HG03460 (cell line): ENCODE measurements around the gene OR51B5.
"Not testable (repeated sequence)": the region's sequence is repeated elsewhere in the genome, so short reads cannot be mapped to it uniquely, and the experiment has no call there.

Source experiments
- ATAC-seq: cut with Tn5 transposase; IDR thresholded peaks from one replicate; pipeline ENCODE4 v1.9.1; 2021; ENCODE audit not compliant: unreplicated experiment

Gene OR51B5, protein sequence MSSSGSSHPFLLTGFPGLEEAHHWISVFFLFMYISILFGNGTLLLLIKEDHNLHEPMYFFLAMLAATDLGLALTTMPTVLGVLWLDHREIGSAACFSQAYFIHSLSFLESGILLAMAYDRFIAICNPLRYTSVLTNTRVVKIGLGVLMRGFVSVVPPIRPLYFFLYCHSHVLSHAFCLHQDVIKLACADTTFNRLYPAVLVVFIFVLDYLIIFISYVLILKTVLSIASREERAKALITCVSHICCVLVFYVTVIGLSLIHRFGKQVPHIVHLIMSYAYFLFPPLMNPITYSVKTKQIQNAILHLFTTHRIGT

GRCh38 chr11:5343474-5344335, at the start of gene OR51B5:
Gene OR51B5, minus strand, starts transcription at chr11:5343524. Its CDS starts 0 bp downstream, at chr11:5343524.
- no peak for ATAC-seq

- no peak for ATAC-seq
Observed at GRCh38 chr11:5390210-5390609, 46.9 kb upstream of the OR51B5 start.

- no peak for ATAC-seq
Observed at GRCh38 chr11:5384335-5384734, 41.0 kb upstream of the OR51B5 start.

DNA sequence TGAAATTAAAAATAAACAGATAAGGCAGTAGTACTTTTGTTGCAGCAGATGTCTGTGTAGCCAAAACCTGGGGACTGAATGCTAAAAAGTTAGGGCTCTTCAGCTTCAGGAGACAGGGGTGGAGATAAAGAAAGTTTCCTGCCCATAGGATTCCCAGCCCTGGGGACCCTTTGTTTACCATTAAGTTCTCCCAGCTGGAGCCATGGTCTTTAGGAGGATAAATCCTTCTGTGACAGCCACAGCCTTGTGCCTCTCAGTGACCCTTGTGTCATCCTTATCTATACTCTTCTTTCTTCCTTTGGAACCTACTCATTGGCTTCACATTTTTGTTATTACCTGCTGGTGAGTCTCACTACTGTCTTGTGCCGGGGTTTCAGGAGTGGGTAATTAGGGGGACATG, 40.3 kb upstream of the OR51B5 start, which contains the start of gene OR51M1:
TSS of gene OR51M1 (plus strand) at position 237 of the 400 bp plus-strand sequence. CDS start 5,587 bp downstream, outside the sequence.
- no peak for ATAC-seq

GRCh38 chr11:5380740-5381342, 37.5 kb upstream of the OR51B5 start:
- peak; percentile 92 for ATAC-seq

GRCh38 chr11:5369789-5370188, 26.5 kb upstream of the OR51B5 start:
- ATAC-seq: peak; percentile 58

DNA sequence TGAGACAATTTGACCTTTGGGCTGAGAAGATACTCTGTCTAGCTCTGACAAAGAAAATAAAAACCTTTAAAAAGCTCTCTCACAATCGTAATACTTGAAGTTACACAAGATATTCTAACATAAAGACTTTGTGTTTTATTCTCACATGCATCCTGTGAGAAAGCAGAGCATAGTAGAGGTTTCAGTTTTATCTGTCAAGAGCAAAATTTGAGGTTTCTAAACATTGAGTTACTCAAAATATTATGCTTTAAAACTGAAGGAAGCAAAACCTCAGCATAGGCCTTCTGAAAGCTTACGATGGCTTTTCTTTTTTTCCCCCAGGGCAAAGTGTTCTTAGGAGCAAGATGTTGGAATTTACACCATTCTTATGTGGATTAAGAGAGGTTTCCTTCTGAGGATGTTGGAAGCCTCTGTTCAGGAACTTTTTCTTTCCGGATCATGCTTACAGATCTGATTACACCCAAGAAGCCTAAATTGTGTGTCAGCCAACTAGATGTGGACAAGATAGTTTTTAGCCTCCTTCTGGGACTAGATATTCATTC, 25.2 kb upstream of the OR51B5 start:
- ATAC-seq: peak; percentile 41

- ATAC-seq: no peak
Observed at GRCh38 chr11:5367448-5368074, 24.2 kb upstream of the OR51B5 start.

DNA sequence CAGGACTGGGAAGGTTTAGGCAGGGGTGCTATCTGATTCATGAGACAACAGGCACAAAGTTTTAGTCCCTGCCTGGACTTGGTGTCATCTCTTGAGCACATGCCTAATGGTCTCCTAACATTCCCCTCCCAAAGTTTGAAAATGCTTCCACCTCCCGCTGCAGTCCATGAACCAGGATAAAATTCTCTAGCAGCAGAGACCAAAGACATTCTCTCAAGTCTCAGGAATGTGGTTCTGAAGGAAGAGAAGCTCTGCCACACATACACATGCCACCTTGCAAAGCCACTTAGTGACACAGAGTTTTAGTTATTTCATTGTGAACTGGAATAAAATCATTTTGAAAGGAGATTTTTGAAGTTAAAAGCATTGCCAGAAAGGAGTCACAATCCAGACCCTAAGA, 23.5 kb upstream of the OR51B5 start:
- no peak for ATAC-seq

DNA sequence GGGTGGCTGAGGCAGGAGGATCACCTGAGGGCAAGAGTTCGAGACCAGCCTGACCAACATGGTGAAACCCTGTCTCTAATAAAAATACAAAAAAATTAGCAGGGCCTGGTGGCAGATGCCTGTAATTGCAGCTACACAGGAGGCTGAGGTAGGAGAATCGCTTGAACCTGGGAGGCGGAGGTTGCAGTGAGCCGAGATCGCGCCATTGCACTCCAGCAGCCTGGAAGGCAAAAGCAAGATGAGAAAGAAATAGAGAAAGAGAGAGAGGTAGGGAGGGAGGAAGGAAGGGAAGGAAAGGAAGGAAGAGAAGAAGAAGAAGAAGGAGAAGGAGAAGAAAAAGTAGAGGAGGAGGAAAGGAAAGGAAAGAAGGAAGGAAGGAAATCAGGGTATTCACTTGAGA, 23.0 kb upstream of the OR51B5 start:
- not testable (repeated sequence) for ATAC-seq

- ATAC-seq: no peak
Observed at GRCh38 chr11:5364214-5364613, 20.9 kb upstream of the OR51B5 start.

GRCh38 chr11:5363679-5364078, 20.4 kb upstream of the OR51B5 start:
- ATAC-seq: no peak

DNA sequence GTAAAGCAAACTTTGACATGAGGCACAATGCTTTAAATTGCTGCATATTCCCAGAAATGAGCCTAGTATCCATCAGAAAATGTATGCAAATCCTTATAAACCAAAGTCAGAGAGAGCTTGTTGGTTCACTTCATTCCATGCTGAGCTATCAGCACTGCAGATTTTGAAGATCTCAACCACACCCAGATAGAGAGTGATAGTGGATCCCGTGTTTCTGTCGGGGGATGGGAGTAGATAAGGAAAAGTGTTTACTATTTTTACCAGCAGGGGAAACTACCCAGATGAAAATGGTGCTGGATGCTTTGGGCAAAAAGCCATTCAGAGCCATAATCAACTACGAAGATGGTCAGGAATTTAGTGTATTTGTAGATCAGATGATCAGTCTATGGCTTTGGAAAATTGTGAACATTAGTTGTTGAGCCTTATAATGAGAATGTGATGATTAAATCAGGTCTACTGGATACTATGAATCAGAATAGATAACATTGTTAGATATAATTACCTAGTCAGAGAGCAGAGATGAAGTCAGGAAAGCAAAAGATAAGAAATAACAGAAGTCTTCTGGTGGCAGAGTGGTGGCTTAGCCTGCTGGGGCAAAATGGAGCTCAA, 18.8 kb upstream of the OR51B5 start:
- no peak for ATAC-seq

DNA sequence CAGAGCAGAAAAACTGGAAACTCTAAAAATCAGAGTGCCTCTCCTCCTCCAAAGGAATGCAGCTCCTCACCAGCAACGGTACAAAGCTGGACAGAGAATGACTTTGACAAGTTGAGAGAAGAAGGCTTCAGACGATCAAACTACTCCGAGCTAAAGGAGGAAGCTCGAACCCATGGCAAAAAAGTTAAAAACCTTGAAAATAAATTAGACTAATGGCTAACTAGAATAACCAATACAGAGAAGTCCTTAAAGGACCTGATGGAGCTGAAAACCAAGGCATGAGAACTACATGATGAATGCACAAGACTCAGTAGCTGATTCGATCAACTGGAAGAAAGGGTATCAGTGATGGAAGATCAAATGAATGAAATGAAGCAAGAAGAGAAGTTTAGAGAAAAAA, 12.7 kb upstream of the OR51B5 start:
- ATAC-seq: not testable (repeated sequence)

- ATAC-seq: no peak
Observed at GRCh38 chr11:5351208-5351607, 7.9 kb upstream of the OR51B5 start, which contains the start of gene OR51B6. Gene OR51B6, plus strand, starts transcription at chr11:5351508. Its CDS starts 0 bp downstream, at chr11:5351508.

GRCh38 chr11:5349550-5349949, 6.2 kb upstream of the OR51B5 start:
- ATAC-seq: no peak

GRCh38 chr11:5348551-5349194, 5.3 kb upstream of the OR51B5 start:
- ATAC-seq: no peak

- no peak for ATAC-seq
Observed at GRCh38 chr11:5345831-5346230, 2.5 kb upstream of the OR51B5 start.

GRCh38 chr11:5339771-5340322, 3.5 kb downstream of the OR51B5 start:
- ATAC-seq: peak; percentile 81
